ENCODE measurements around the gene ZNF140.

ZNF140 gene

DNA sequence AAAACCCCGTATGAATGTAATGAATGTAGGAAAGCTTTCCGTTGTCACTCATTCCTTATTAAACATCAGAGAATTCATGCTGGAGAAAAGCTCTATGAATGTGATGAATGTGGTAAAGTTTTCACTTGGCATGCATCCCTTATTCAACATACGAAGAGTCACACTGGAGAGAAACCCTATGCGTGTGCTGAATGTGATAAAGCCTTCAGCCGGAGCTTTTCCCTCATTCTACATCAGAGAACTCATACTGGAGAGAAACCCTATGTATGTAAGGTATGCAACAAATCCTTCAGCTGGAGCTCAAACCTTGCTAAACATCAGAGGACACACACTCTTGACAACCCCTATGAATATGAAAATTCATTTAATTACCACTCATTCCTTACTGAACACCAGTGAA lies 25.5 kb downstream of the ZNF140 start:
- Mint-ChIP-seq H3K36me3 (ENCODE audit: low read depth) (peaks cover 5% of the 10 kb centered on the region), H3K9me3 (peaks cover 97% of the 10 kb centered on the region), H3K27ac (no peak overlapping the region), H3K27me3 (no peaks in the 10 kb centered on the region), H3K4me3 (no peak overlapping the region), H3K4me1 (ENCODE audit: low read depth) (no peaks in the 10 kb centered on the region)
- intact Hi-C loops (cut with micrococcal nuclease): no loop called here

DNA sequence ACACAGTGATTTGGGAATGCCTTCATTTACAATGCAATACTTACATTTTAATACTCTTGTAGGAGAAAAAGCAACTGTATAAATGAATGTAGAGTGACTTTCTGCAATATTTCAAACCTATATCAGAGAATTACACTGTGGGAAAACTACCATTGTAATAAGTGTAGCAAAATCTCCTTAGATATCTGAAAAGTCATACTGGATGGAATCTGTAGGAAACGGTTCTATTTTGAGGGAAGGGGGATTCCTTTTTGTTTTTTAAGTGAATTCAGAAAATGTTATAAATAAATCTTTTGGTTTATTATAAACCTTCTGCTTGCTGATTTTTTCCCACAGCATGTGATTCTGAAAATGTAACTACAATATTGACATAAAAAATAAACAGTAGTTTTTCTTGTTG lies 26.4 kb downstream of the ZNF140 start:
- H3K36me3 Mint-ChIP-seq (ENCODE audit: low read depth): peaks cover 5% of the 10 kb centered on the region
- intact Hi-C loops (cut with micrococcal nuclease): no loop called here

DNA sequence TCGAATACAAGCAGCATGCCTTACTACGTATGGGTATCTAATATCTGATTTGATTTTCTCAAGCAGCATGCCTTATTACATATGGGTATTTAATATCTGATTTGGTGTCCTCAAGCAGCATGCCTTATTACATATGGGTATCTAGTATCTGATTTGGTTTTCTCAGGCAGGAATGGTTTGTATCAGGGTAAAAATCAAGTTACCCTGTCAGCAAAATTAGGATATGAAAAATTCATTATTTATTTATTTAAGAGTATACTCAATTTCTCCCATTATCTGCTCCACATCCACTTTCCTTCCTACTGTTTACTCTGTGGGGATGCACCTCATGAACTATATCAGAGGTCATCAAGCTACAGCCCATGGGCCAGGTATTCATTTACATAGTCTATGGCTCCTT lies 27.4 kb downstream of the ZNF140 start:
- Mint-ChIP-seq H3K4me1 (ENCODE audit: low read depth) (no peaks in the 10 kb centered on the region), H3K27ac (no peak overlapping the region), H3K4me3 (no peak overlapping the region), H3K27me3 (no peaks in the 10 kb centered on the region), H3K36me3 (ENCODE audit: low read depth) (peaks cover 5% of the 10 kb centered on the region), H3K9me3 (peaks cover 93% of the 10 kb centered on the region)
- intact Hi-C loops (cut with micrococcal nuclease): no loop called here

More for the DNA sequence above, 26.4 kb downstream of the ZNF140 start:
- H3K27me3 Mint-ChIP-seq: no peaks in the 10 kb centered on the region
- H3K4me3 Mint-ChIP-seq: no peak overlapping the region
- H3K9me3 Mint-ChIP-seq: peaks cover 97% of the 10 kb centered on the region
- no peaks in the 10 kb centered on the region for H3K4me1 Mint-ChIP-seq (ENCODE audit: low read depth)
- no peak overlapping the region for H3K27ac Mint-ChIP-seq

DNA sequence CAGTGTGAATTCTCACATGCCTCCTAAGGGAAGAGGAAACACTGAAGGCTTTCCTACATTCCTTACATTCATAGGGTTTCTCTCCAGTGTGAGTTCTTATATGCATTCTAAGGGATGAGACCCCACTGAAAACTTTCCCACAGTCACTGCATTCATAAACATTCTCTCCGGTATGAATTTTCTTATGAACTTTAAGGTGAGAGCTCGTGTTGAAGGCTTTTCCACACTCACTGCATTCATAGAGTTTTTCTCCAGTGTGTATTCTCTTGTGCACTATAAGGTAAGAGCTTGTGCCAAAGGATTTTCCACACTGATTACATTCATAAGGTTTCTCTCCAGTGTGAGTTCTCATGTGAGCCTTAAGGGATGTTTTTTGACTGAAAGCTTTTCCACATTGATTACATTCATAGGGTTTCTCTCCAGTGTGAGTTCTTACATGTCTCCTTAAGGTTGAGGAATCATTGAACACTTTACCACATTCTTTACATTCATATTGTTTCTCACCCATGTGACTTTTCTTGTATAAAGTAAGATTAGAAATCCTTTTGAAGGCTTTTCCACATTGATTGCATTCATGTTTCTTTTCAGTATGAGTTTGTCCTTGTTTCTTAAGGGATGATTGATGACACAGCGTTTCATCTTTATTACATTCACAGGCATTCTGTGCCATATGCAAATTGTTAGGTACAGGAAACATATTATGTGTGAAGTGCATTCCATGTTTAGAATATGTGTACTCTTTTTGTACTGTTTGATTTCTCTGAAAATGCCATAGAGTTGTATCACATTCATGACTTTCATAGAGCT lies 39.9 kb downstream of the ZNF140 start:
- Mint-ChIP-seq H3K27me3 (no peaks in the 10 kb centered on the region), H3K27ac (no peak overlapping the region), H3K4me1 (ENCODE audit: low read depth) (no peaks in the 10 kb centered on the region), H3K36me3 (ENCODE audit: low read depth) (peaks cover 49% of the 10 kb centered on the region), H3K9me3 (peaks cover 93% of the 10 kb centered on the region), H3K4me3 (no peak overlapping the region)
- intact Hi-C loops (cut with micrococcal nuclease): no loop called here

DNA sequence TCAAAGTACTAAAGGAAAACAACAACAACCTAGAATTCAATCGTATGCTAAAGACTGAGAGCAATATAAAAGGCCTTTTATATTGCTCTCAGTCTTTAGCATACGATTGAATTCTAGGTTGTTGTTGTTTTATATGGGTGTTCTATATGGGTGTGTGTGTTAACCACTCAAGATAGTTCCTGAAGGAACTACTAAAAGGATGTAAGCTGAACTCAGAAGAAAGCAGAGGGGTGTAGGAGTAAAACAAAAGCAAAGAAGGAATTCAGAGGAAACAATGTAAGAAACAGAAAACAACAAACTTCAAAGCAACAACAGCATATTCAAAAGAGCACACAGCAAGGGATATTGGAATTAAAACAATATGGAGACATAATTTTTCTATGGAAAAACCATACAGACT lies 44.0 kb downstream of the ZNF140 start:
- Mint-ChIP-seq H3K27me3 (no peaks in the 10 kb centered on the region), H3K36me3 (ENCODE audit: low read depth) (peaks cover 66% of the 10 kb centered on the region), H3K27ac (no peak overlapping the region), H3K4me1 (ENCODE audit: low read depth) (no peaks in the 10 kb centered on the region), H3K9me3 (peaks cover 82% of the 10 kb centered on the region), H3K4me3 (no peak overlapping the region)
- intact Hi-C loops (cut with micrococcal nuclease): no loop called here

DNA sequence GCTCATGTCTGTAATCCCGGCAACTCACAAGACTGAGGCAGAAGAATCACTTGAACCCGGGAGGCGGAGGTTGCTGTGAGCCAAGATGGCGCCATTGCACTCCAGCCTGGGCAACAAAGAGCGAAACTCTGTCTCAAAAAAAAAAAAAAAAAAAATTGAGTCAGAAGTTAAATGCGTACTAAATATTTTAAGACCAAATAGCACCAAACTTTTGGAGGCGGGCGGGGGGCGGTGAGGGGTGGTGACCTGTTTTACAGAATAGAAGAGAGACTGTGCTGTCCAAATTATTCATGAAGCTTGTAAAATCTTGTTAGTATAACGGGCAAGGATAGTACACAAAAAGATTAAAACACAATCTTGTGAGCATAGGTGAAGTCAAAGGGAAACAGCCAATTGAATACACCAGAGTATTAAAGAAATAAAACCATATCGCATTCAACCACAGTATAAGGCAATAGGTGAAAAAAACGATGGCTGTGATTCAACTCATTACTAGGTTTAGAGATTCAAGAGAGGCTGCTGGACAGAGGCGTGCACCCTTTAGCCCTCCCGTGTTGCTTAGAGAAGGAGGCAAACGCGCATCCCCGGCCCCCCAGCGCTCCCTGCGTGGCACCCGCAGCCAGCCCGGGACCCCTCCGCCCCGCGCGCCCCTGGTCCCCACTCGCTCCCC lies 48.8 kb downstream of the ZNF140 start:
- Mint-ChIP-seq H3K4me3 (peak overlapping the region; percentile 92), H3K27ac (peak overlapping the region; percentile 93), H3K36me3 (ENCODE audit: low read depth) (peaks cover 74% of the 10 kb centered on the region), H3K27me3 (peaks cover 2% of the 10 kb centered on the region), H3K9me3 (peaks cover 71% of the 10 kb centered on the region), H3K4me1 (ENCODE audit: low read depth) (peaks cover 17% of the 10 kb centered on the region)
- intact Hi-C loops (cut with micrococcal nuclease): loop anchor here (1.0 kb wide), 3 partner anchors 49 to 92 kb away; partner anchors contain the start of genes ZNF140, ZNF268 and ZNF84

DNA sequence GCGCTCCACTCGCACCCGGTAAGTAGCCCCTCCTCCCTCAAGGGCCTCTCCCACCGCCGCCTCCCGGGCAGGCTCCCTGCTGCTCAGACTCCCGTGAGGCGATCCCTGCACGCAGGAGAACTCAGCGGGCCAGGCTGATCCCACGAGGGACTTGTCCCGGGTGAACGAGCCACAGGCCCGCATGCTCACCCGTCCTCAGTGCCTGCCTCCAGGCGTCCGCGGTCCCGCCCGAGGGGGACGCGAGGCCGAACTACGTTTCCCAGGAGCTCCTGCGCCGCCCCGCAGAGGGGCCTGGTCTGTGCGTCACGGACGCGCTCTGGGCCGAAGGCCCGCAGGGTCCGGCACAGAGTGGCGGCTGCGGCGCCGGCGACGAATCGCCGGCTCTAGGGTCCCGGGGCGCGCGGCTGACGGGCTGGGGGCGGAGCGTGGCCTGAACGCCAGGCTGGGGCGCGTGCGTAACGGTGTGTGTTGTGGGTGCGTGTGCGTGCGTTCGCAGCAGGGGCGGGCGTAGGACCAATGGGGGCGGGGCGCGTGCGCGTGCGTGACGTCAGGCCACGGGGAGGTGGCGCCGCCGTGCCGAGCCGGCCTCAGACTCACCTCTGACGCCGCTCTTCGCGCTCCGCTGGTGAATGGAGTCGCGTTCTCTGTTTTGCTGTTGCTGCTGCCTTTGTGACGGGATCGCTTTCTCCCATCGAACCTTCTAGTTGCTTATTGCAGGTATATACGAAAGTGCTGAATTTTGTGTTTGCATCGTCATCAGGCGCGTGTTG lies 49.5 kb downstream of the ZNF140 start, which contains the start of the genes ZNF10 and ZNF891:
Gene ZNF10, plus strand, starts transcription at position 590 of the 770 bp plus-strand sequence. CDS start 13,866 bp downstream, outside the sequence.
Gene ZNF891, minus strand, starts transcription at position 237 of the 770 bp plus-strand sequence. CDS start 8,356 bp downstream, outside the sequence.
- Mint-ChIP-seq H3K4me1 (ENCODE audit: low read depth) (peaks cover 17% of the 10 kb centered on the region), H3K4me3 (peak within 1 kb of the TSS; percentile 92), H3K27ac (peak within 1 kb of the TSS; percentile 93), H3K9me3 (peaks cover 71% of the 10 kb centered on the region), H3K27me3 (peaks cover 2% of the 10 kb centered on the region), H3K36me3 (ENCODE audit: low read depth) (peaks cover 75% of the 10 kb centered on the region)
- intact Hi-C loops (cut with micrococcal nuclease): loop anchor here (1.0 kb wide), 3 partner anchors 50 to 93 kb away; partner anchors contain the start of genes ZNF140, ZNF268 and ZNF84

DNA sequence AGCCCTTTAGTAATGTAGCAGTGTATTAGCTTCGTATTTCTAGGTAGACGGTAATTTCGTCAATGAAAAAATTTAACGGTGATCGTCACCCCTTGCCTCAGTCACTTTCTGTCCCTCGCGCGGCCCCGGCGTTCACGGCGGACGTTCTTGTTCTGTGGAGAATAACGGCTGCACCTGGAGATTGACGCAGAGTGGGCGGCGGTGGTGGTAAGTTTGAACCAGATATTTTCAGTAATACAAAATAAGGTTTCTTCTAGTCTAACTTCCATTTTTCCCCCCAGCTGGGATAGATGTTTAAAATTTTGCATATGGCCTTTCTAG lies 50.0 kb downstream of the ZNF140 start:
- H3K36me3 Mint-ChIP-seq (ENCODE audit: low read depth): peaks cover 75% of the 10 kb centered on the region
- peaks cover 71% of the 10 kb centered on the region for H3K9me3 Mint-ChIP-seq

DNA sequence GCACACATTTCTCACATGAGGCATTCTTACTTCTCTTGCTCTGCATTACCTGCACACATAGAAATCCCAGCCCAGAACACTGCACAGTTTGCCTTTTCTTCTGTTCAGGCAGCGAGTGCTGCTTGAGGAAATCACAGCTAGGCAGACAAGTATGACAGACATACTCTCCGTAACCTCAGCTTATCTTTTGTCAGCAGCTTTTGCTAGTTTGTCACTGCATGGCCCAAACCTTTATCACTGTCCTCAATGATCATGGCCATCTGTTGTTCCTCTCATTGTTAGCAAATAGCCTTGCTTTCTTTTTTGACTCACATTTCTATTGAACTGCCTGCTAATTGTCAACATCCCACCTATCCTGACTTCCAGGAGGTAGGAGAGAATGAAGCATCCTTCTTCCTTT lies 55.0 kb downstream of the ZNF140 start:
- intact Hi-C loops (cut with micrococcal nuclease): no loop called here
- H3K27me3 Mint-ChIP-seq: peaks cover 2% of the 10 kb centered on the region
- peaks cover 68% of the 10 kb centered on the region for H3K36me3 Mint-ChIP-seq (ENCODE audit: low read depth)
- peaks cover 10% of the 10 kb centered on the region for H3K4me1 Mint-ChIP-seq (ENCODE audit: low read depth)
- H3K9me3 Mint-ChIP-seq: peaks cover 83% of the 10 kb centered on the region
- no peak overlapping the region for H3K27ac Mint-ChIP-seq
- H3K4me3 Mint-ChIP-seq: no peak overlapping the region

More for the DNA sequence above, 50.0 kb downstream of the ZNF140 start:
- peak overlapping the region; percentile 93 for H3K27ac Mint-ChIP-seq
- intact Hi-C loops (cut with micrococcal nuclease): loop anchor here (1.0 kb wide), 3 partner anchors 50 to 93 kb away; partner anchors contain the start of genes ZNF140, ZNF268 and ZNF84
- H3K4me1 Mint-ChIP-seq (ENCODE audit: low read depth): peaks cover 17% of the 10 kb centered on the region
- H3K4me3 Mint-ChIP-seq: peak overlapping the region; percentile 92
- peaks cover 2% of the 10 kb centered on the region for H3K27me3 Mint-ChIP-seq

DNA sequence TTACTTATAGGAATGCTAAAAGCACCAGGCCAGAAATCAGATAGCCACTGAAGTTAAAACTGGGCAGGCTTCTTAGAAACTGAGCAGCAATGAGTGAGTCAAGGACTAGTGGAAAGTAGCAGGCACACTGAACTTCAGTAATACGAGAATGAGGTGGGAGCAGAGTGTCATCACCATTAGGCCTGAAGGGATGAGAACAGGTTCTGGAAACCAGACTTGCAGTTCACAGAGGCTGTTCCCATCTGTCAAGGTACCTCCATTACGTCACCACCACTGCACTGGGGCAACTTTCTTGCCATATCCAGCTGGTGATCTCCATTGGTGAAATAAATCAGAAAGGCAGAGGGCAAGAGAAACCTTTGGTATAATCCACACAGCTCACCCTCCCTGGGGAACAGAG lies 65.3 kb downstream of the ZNF140 start:
- Mint-ChIP-seq H3K4me1 (ENCODE audit: low read depth) (no peaks in the 10 kb centered on the region), H3K9me3 (peaks cover 88% of the 10 kb centered on the region), H3K27me3 (no peaks in the 10 kb centered on the region), H3K27ac (no peak overlapping the region), H3K36me3 (ENCODE audit: low read depth) (peaks cover 71% of the 10 kb centered on the region), H3K4me3 (no peak overlapping the region)
- intact Hi-C loops (cut with micrococcal nuclease): no loop called here

DNA sequence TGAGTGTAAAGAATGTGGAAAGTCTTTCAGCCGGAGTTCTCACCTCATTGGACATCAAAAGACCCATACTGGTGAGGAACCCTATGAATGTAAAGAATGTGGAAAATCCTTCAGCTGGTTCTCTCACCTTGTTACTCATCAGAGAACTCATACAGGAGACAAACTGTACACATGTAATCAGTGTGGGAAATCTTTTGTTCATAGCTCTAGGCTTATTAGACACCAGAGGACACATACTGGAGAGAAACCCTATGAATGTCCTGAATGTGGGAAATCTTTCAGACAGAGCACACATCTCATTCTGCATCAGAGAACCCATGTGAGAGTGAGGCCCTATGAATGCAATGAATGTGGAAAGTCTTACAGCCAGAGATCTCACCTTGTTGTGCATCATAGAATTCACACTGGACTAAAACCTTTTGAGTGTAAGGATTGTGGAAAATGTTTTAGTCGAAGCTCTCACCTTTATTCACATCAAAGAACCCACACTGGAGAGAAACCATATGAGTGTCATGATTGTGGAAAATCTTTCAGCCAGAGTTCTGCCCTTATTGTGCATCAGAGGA lies 75.5 kb downstream of the ZNF140 start:
- Mint-ChIP-seq H3K4me1 (ENCODE audit: low read depth) (no peaks in the 10 kb centered on the region), H3K9me3 (peaks cover 100% of the 10 kb centered on the region), H3K36me3 (ENCODE audit: low read depth) (peaks cover 62% of the 10 kb centered on the region), H3K27ac (no peak overlapping the region), H3K27me3 (no peaks in the 10 kb centered on the region), H3K4me3 (no peak overlapping the region)
- intact Hi-C loops (cut with micrococcal nuclease): no loop called here

Data from dendritic cell treated with granulocyte-macrophage colony-stimulating factor and Interleukin-4, amounts not matched to agents 40 ng/mL and 50 ng/mL, for 4 days (primary cell).